SK-N-SH treated with all-trans-retinoic acid at 6 μM for 48 hours (cell line): Measurements from ENCODE around the gene ACO2.
A peak's percentile ranks its signal among the peaks of the same experiment; 100 is the strongest.

Source experiments
- ATAC-seq: fragments of 200-7000 bp; cut with Tn5 transposase; 3 replicates; pipeline ENCODE4 v1.9.1; 2020; ENCODE audit warnings: mild to moderate bottlenecking, moderate library complexity
- ARNTL ChIP-seq: fragments of 450-650 bp; formaldehyde crosslinking; IDR thresholded peaks from 2 replicates; pipeline ENCODE4 v1.5.0; 2020; ENCODE audit warnings: low read depth, mild to moderate bottlenecking, moderate library complexity, borderline replicate concordance
- BACH2 ChIP-seq: fragments of 250-450 bp; sonication (Bioruptor Pico); IDR thresholded peaks from 2 replicates; pipeline ENCODE4 v1.9.0; 2021; ENCODE audit warnings: mild to moderate bottlenecking, borderline replicate concordance
- CSDC2 ChIP-seq: fragments of 250-450 bp; sonication (Bioruptor Pico); IDR thresholded peaks from 2 replicates; pipeline ENCODE4 v1.5.0; 2020; ENCODE audit warnings: mild to moderate bottlenecking, moderate library complexity
- ESRRG ChIP-seq: fragments of 250-450 bp; sonication (Bioruptor Pico); IDR thresholded peaks from 2 replicates; pipeline ENCODE4 v1.6.1; 2021; ENCODE audit warnings: mild to moderate bottlenecking
- GLIS3 ChIP-seq: fragments of 250-450 bp; sonication (Bioruptor Pico); IDR thresholded peaks from 2 replicates; pipeline ENCODE4 v1.5.0; 2020; ENCODE audit warnings: mild to moderate bottlenecking, moderate library complexity
- ISL1 ChIP-seq: fragments of 250-450 bp; sonication (Bioruptor Pico); IDR thresholded peaks from 2 replicates; pipeline ENCODE4 v2.1.2; 2022; ENCODE audit warnings: mild to moderate bottlenecking, moderate library complexity
- OSR1 ChIP-seq: fragments of 250-450 bp; sonication (Bioruptor Pico); IDR thresholded peaks from 2 replicates; pipeline ENCODE4 v1.8.0; 2022; ENCODE audit warnings: moderate library complexity, mild to moderate bottlenecking, inconsistent platforms
- PPARA ChIP-seq: fragments of 250-450 bp; sonication (Bioruptor Pico); IDR thresholded peaks from 2 replicates; pipeline ENCODE4 v1.5.0; 2020; ENCODE audit warnings: mild to moderate bottlenecking, borderline replicate concordance
- RARB ChIP-seq: fragments of 250-450 bp; sonication (Bioruptor Pico); IDR thresholded peaks from 2 replicates; pipeline ENCODE4 v1.8.0; 2021; ENCODE audit warnings: mild to moderate bottlenecking, moderate library complexity
- SNAI2 ChIP-seq: fragments of 250-450 bp; sonication (Bioruptor Pico); IDR thresholded peaks from 2 replicates; pipeline ENCODE4 v1.5.0; 2020; ENCODE audit warnings: mild to moderate bottlenecking, moderate library complexity
- TCF4 ChIP-seq: fragments of 250-450 bp; sonication (Bioruptor Pico); IDR thresholded peaks from 2 replicates; pipeline ENCODE4 v1.8.0; 2021; ENCODE audit warnings: mild to moderate bottlenecking, moderate library complexity, borderline replicate concordance
- TOX ChIP-seq: fragments of 250-450 bp; sonication (Bioruptor Pico); IDR thresholded peaks from 2 replicates; pipeline ENCODE4 v1.8.0; 2021; ENCODE audit warnings: mild to moderate bottlenecking, moderate library complexity, borderline replicate concordance
- ZC3H10 ChIP-seq: fragments of 250-450 bp; sonication (Bioruptor Pico); IDR thresholded peaks from 2 replicates; pipeline ENCODE4 v1.5.1; 2021; ENCODE audit warnings: mild to moderate bottlenecking, moderate library complexity
- ZFP3 ChIP-seq: fragments of 250-450 bp; sonication (Bioruptor Pico); IDR thresholded peaks from 2 replicates; pipeline ENCODE4 v1.5.0; 2020; ENCODE audit warnings: mild to moderate bottlenecking, moderate library complexity
- ZFP30 ChIP-seq: fragments of 450-650 bp; formaldehyde crosslinking; IDR thresholded peaks from 2 replicates; pipeline ENCODE4 v1.5.0; 2022; ENCODE audit warnings: mild to moderate bottlenecking, moderate library complexity
- ZNF565 ChIP-seq: fragments of 450-650 bp; formaldehyde crosslinking; conservative IDR thresholded peaks from 2 replicates; pipeline ENCODE4 v1.5.0; 2020; ENCODE audit warnings: low read depth, mild to moderate bottlenecking, moderate library complexity
- ZNF70 ChIP-seq: fragments of 450-650 bp; formaldehyde crosslinking; IDR thresholded peaks from 2 replicates; pipeline ENCODE4 v1.5.0; 2020; ENCODE audit warnings: mild to moderate bottlenecking, moderate library complexity
- ZNF8 ChIP-seq: fragments of 450-650 bp; formaldehyde crosslinking; IDR thresholded peaks from 2 replicates; pipeline ENCODE4 v1.5.0; 2020; ENCODE audit warnings: mild to moderate bottlenecking, moderate library complexity
- TF ChIP-seq, protein P1 (sequence below): fragments of 250-450 bp; sonication (Bioruptor Pico); IDR thresholded peaks from 2 replicates; pipeline ENCODE4 v1.8.0; 2021; ENCODE audit warnings: low read depth, mild to moderate bottlenecking, moderate library complexity, borderline replicate concordance
- TF ChIP-seq, protein P2 (sequence below): fragments of 250-450 bp; sonication (Bioruptor Pico); IDR thresholded peaks from 2 replicates; pipeline ENCODE4 v1.5.0; 2020; ENCODE audit warnings: mild to moderate bottlenecking, moderate library complexity
- TF ChIP-seq, protein P3 (sequence below): fragments of 250-450 bp; sonication (Bioruptor Pico); IDR thresholded peaks from 2 replicates; pipeline ENCODE4 v1.5.1; 2021; ENCODE audit warnings: mild to moderate bottlenecking, moderate library complexity
- TF ChIP-seq, protein P4 (sequence below): fragments of 250-450 bp; sonication (Bioruptor Pico); IDR thresholded peaks from 2 replicates; pipeline ENCODE4 v1.5.1; 2020; ENCODE audit warnings: low read depth, mild to moderate bottlenecking, moderate library complexity

ACO2 gene

DNA sequence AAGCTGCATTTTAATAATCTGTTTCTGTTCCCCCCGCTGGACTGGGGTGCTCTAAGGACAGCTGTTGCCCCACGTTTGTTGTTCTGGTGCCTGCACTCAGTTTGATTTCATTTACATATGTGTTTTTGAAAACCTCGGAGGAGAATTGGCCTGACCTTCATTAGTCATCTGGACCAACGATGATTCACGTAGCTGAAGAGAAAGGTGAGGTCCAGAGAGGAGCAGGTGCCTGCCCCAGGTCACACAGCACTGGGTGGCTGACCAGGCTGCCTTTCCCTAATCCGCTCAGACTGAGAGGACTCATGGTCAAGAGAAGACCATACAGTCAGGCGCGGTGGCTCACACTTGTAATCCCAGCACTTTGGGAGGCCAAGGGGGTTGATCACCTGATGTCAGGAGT is 95.6 kb downstream of the ACO2 start:
- ATAC-seq = no peak
- TF ChIP-seq CSDC2 = no peak
- TF ChIP-seq PPARA (CRISPR knock-in tag) = no peak
- TF ChIP-seq, protein P1, sequence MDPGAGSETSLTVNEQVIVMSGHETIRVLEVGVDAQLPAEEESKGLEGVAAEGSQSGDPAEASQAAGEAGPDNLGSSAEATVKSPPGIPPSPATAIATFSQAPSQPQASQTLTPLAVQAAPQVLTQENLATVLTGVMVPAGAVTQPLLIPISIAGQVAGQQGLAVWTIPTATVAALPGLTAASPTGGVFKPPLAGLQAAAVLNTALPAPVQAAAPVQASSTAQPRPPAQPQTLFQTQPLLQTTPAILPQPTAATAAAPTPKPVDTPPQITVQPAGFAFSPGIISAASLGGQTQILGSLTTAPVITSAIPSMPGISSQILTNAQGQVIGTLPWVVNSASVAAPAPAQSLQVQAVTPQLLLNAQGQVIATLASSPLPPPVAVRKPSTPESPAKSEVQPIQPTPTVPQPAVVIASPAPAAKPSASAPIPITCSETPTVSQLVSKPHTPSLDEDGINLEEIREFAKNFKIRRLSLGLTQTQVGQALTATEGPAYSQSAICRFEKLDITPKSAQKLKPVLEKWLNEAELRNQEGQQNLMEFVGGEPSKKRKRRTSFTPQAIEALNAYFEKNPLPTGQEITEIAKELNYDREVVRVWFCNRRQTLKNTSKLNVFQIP = no peak
- no peak for TF ChIP-seq ZNF70 (CRISPR knock-in tag)

DNA sequence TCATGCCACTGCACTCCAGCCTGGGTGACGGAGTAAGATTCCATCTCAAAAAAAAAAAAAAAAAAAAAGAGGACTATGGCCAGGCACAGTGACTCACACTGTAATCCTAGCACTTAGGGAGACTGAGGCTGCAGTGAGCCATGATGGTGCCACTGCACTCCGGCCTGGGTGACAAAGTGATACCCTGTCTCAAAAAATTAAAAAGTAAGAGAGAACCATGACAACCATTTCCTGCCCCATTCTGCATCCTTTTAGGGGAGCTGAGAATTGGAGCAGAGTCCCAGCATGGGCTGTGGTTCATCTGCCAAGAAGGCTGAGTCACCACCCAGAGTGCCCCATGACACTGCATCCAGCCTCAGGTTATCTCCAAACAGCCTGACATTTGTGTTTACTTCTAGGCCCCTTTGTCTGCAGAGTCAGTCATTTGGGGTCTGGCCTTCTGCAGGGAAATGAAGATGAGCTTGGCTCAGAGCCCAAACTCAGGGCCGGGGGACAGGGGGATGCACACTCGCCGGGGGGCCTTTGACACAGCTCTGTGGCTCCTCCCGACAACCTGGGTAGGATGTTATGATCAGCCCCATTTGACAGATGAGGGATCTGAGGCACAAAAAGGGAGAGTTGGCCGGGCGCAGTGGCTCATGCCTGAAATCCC is 96.6 kb downstream of the ACO2 start:
- peak; percentile 82 for ATAC-seq
- TF ChIP-seq SNAI2 (CRISPR knock-in tag) (no peak), TOX (CRISPR knock-in tag) (no peak), TCF4 (CRISPR knock-in tag) (no peak), GLIS3 (CRISPR knock-in tag) (no peak), ZC3H10 (CRISPR knock-in tag) (no peak), PPARA (CRISPR knock-in tag) (no peak), ZNF70 (CRISPR knock-in tag) (no peak), BACH2 (CRISPR knock-in tag) (no peak), ISL1 (CRISPR knock-in tag) (no peak), RARB (CRISPR knock-in tag) (no peak), ESRRG (CRISPR knock-in tag) (no peak), ARNTL (no peak)
- TF ChIP-seq, protein P2, sequence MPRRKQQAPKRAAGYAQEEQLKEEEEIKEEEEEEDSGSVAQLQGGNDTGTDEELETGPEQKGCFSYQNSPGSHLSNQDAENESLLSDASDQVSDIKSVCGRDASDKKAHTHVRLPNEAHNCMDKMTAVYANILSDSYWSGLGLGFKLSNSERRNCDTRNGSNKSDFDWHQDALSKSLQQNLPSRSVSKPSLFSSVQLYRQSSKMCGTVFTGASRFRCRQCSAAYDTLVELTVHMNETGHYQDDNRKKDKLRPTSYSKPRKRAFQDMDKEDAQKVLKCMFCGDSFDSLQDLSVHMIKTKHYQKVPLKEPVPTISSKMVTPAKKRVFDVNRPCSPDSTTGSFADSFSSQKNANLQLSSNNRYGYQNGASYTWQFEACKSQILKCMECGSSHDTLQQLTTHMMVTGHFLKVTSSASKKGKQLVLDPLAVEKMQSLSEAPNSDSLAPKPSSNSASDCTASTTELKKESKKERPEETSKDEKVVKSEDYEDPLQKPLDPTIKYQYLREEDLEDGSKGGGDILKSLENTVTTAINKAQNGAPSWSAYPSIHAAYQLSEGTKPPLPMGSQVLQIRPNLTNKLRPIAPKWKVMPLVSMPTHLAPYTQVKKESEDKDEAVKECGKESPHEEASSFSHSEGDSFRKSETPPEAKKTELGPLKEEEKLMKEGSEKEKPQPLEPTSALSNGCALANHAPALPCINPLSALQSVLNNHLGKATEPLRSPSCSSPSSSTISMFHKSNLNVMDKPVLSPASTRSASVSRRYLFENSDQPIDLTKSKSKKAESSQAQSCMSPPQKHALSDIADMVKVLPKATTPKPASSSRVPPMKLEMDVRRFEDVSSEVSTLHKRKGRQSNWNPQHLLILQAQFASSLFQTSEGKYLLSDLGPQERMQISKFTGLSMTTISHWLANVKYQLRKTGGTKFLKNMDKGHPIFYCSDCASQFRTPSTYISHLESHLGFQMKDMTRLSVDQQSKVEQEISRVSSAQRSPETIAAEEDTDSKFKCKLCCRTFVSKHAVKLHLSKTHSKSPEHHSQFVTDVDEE (CRISPR knock-in tag) = no peak
- TF ChIP-seq, protein P3, sequence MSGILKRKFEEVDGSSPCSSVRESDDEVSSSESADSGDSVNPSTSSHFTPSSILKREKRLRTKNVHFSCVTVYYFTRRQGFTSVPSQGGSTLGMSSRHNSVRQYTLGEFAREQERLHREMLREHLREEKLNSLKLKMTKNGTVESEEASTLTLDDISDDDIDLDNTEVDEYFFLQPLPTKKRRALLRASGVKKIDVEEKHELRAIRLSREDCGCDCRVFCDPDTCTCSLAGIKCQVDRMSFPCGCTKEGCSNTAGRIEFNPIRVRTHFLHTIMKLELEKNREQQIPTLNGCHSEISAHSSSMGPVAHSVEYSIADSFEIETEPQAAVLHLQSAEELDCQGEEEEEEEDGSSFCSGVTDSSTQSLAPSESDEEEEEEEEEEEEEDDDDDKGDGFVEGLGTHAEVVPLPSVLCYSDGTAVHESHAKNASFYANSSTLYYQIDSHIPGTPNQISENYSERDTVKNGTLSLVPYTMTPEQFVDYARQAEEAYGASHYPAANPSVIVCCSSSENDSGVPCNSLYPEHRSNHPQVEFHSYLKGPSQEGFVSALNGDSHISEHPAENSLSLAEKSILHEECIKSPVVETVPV = no peak
- TF ChIP-seq, protein P4, sequence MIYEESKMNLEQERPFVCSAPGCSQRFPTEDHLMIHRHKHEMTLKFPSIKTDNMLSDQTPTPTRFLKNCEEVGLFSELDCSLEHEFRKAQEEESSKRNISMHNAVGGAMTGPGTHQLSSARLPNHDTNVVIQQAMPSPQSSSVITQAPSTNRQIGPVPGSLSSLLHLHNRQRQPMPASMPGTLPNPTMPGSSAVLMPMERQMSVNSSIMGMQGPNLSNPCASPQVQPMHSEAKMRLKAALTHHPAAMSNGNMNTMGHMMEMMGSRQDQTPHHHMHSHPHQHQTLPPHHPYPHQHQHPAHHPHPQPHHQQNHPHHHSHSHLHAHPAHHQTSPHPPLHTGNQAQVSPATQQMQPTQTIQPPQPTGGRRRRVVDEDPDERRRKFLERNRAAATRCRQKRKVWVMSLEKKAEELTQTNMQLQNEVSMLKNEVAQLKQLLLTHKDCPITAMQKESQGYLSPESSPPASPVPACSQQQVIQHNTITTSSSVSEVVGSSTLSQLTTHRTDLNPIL (CRISPR knock-in tag) = no peak

DNA sequence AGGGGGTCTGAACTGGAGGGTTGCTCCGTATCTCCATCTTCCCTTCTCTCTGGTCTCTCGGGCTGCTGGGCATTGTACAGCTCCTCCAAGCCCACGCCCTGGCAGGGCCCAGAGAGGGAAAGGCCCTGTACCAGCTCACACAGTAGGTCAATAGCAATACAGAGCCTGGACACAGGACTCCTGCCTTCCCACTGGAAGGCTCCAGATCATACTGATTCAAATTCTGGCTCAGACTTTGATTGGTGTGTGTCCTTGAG is 98.5 kb downstream of the ACO2 start:
- TF ChIP-seq, protein P2 (CRISPR knock-in tag) = no peak
- TF ChIP-seq ZFP3 (CRISPR knock-in tag) (no peak), ESRRG (CRISPR knock-in tag) (no peak), OSR1 (no peak), ZC3H10 (CRISPR knock-in tag) (no peak), ISL1 (CRISPR knock-in tag) (no peak), ZNF8 (CRISPR knock-in tag) (no peak), TCF4 (CRISPR knock-in tag) (no peak), CSDC2 (no peak), RARB (CRISPR knock-in tag) (no peak), ZFP30 (CRISPR knock-in tag) (no peak), ARNTL (no peak), BACH2 (CRISPR knock-in tag) (no peak), TOX (CRISPR knock-in tag) (no peak), ZNF565 (no peak), ZNF70 (CRISPR knock-in tag) (no peak)
- TF ChIP-seq, protein P4 (CRISPR knock-in tag) = no peak
- TF ChIP-seq, protein P3 = no peak
- TF ChIP-seq, protein P1 = no peak
- no peak for ATAC-seq
